Activated CD4-positive, alpha-beta T cell treated with anti-CD3 and anti-CD28 coated beads, Interleukin-2, amount 50 U/mL, for 1 hour (primary cell): ENCODE measurements around the gene ZNF827.
A peak's percentile ranks its signal among the peaks of the same experiment; 100 is the strongest.

Source experiments
- DNase-seq: peaks from one replicate; pipeline ENCODE4 v3.0.0-alpha.2; 2020

The ZNF827 gene

GRCh38 chr4:145938618-145939440, at the start of gene ZNF827:
Gene ZNF827, minus strand, starts transcription at chr4:145938823. Its CDS starts 416 bp downstream, at chr4:145938407.
- DNase-seq, result peak; percentile 65

- DNase-seq, result no peak
These were observed 45.9 kb upstream of the ZNF827 start for GRCh38 chr4:145984563-145984962.

- no peak for DNase-seq
These were observed 44.2 kb upstream of the ZNF827 start for GRCh38 chr4:145982791-145983190.

GRCh38 chr4:145979160-145979559, 40.5 kb upstream of the ZNF827 start:
- DNase-seq, result no peak

GRCh38 chr4:145976680-145977079, 38.1 kb upstream of the ZNF827 start:
- no peak for DNase-seq

GRCh38 chr4:145960012-145960411, 21.4 kb upstream of the ZNF827 start:
- no peak for DNase-seq

- DNase-seq, result no peak
These were observed 18.7 kb upstream of the ZNF827 start for GRCh38 chr4:145957302-145957701.

GRCh38 chr4:145956288-145956890, 17.8 kb upstream of the ZNF827 start:
- DNase-seq, result no peak

GRCh38 chr4:145954924-145955339, 16.3 kb upstream of the ZNF827 start:
- no peak for DNase-seq

GRCh38 chr4:145951931-145952330, 13.3 kb upstream of the ZNF827 start:
- no peak for DNase-seq

GRCh38 chr4:145945431-145946155, 7.0 kb upstream of the ZNF827 start:
- DNase-seq, result no peak

- no peak for DNase-seq
These were observed 6.3 kb upstream of the ZNF827 start for GRCh38 chr4:145944886-145945285.

- DNase-seq, result no peak
These were observed 1.2 kb upstream of the ZNF827 start for GRCh38 chr4:145939856-145940255.

GRCh38 chr4:145939441-145939750, 773 bp upstream of the ZNF827 start:
- DNase-seq, result no peak

- peak; percentile 35 for DNase-seq
These were observed 532 bp downstream of the ZNF827 start for GRCh38 chr4:145937971-145938611.

- peak; percentile 38 for DNase-seq
These were observed 1.4 kb downstream of the ZNF827 start for GRCh38 chr4:145936997-145937901.

GRCh38 chr4:145936142-145936996, 2.3 kb downstream of the ZNF827 start:
- DNase-seq, result peak; percentile 58

GRCh38 chr4:145935253-145936141, 3.1 kb downstream of the ZNF827 start:
- DNase-seq, result no peak

- DNase-seq, result no peak
These were observed 4.1 kb downstream of the ZNF827 start for GRCh38 chr4:145934434-145935047.

- DNase-seq, result no peak
These were observed 5.5 kb downstream of the ZNF827 start for GRCh38 chr4:145933134-145933533.
